Measurements from ENCODE around the gene PLD4.
"Not testable (repeated sequence)": the region's sequence is repeated elsewhere in the genome, so short reads cannot be mapped to it uniquely, and the experiment has no call there.

Gene PLD4

GRCh38 chr14:104924421-104925213, at the start of gene PLD4:
TSS of gene PLD4 (plus strand) at chr14:104924879. CDS start at chr14:104927141, 2,262 bp downstream.
- DNase-seq (ENCODE audit: low spot score), result no peak

- no peak for DNase-seq (ENCODE audit: low spot score)
Measured at GRCh38 chr14:104875412-104875751, 49.3 kb upstream of the PLD4 start.

- DNase-seq (ENCODE audit: low spot score), result no peak
Measured at GRCh38 chr14:104875811-104876210, 48.9 kb upstream of the PLD4 start.

- DNase-seq (ENCODE audit: low spot score), result peak; percentile 39
Measured at GRCh38 chr14:104876251-104876699, 48.4 kb upstream of the PLD4 start.

GRCh38 chr14:104877066-104877805, 47.4 kb upstream of the PLD4 start:
- no peak for DNase-seq (ENCODE audit: low spot score)

- DNase-seq (ENCODE audit: low spot score), result no peak
Measured at GRCh38 chr14:104877806-104878550, 46.7 kb upstream of the PLD4 start.

GRCh38 chr14:104878582-104878981, 46.1 kb upstream of the PLD4 start:
- no peak for DNase-seq (ENCODE audit: low spot score)

- DNase-seq (ENCODE audit: low spot score), result no peak
Measured at GRCh38 chr14:104879201-104879982, 45.3 kb upstream of the PLD4 start.

- no peak for DNase-seq (ENCODE audit: low spot score)
Measured at GRCh38 chr14:104879983-104880565, 44.6 kb upstream of the PLD4 start.

GRCh38 chr14:104880584-104881210, 44.0 kb upstream of the PLD4 start:
- DNase-seq (ENCODE audit: low spot score), result no peak

- DNase-seq (ENCODE audit: low spot score), result no peak
Measured at GRCh38 chr14:104881369-104881979, 43.2 kb upstream of the PLD4 start.

GRCh38 chr14:104882325-104882973, 42.2 kb upstream of the PLD4 start:
- DNase-seq (ENCODE audit: low spot score), result peak; percentile 12

- no peak for DNase-seq (ENCODE audit: low spot score)
Measured at GRCh38 chr14:104882991-104883660, 41.6 kb upstream of the PLD4 start.

GRCh38 chr14:104883681-104884361, 40.9 kb upstream of the PLD4 start:
- DNase-seq (ENCODE audit: low spot score), result no peak

GRCh38 chr14:104884381-104884780, 40.3 kb upstream of the PLD4 start:
- not testable (repeated sequence) for DNase-seq (ENCODE audit: low spot score)

- no peak for DNase-seq (ENCODE audit: low spot score)
Measured at GRCh38 chr14:104885031-104885972, 39.4 kb upstream of the PLD4 start.

GRCh38 chr14:104885973-104886689, 38.5 kb upstream of the PLD4 start:
- no peak for DNase-seq (ENCODE audit: low spot score)

Data from activated CD4-positive, alpha-beta T cell treated with anti-CD3 and anti-CD28 coated beads, Interleukin-2, Interleukin-4, amounts not matched to agents 100 ng/mL and 50 ng/mL, durations not matched to agents 16 hours and 8 hours (primary cell).